T-helper 17 cell (primary cell): ENCODE measurements around the gene ERCC4. TPM values are rescaled to one million over a fixed set of nuclear protein-coding genes. Genes with fewer than 3 reads are reported as not detected.
"Not testable (repeated sequence)": the region's sequence is repeated elsewhere in the genome, so short reads cannot be mapped to it uniquely, and the experiment has no call there.

Experiments used
- ATAC-seq: fragments of 150-1000 bp; cut with Tn5 transposase; 2 replicates; pipeline ENCODE4 v1.10.0; 2021; ENCODE audit warnings: mild to moderate bottlenecking, moderate library complexity
- DNase-seq, 3 donors: peaks; one replicate each; pipeline versions ENCODE4 v3.0.0 to v3.0.0-alpha.2; 2020 to 2021
- H3K9me3 ChIP-seq: one replicate; pipeline ENCODE4 v1.7.0; 2013; ENCODE audit warnings: low read length, mild to moderate bottlenecking; ENCODE audit not compliant: control insufficient read depth, poor library complexity, severe bottlenecking
- H3K27ac Mint-ChIP-seq: one replicate; pipeline ENCODE4 v1.8.0; 2022; ENCODE audit warnings: mild to moderate bottlenecking, moderate library complexity, mixed read lengths
- H3K27me3 Mint-ChIP-seq: one replicate; pipeline ENCODE4 v1.8.0; 2022; ENCODE audit warnings: mixed read lengths
- H3K36me3 Mint-ChIP-seq: one replicate; pipeline ENCODE4 v1.8.0; 2022; ENCODE audit warnings: low read depth, mixed read lengths
- H3K4me1 Mint-ChIP-seq: one replicate; pipeline ENCODE4 v1.8.0; 2022; ENCODE audit warnings: mild to moderate bottlenecking, mixed read lengths
- H3K4me3 Mint-ChIP-seq: one replicate; pipeline ENCODE4 v1.8.0; 2022; ENCODE audit warnings: mild to moderate bottlenecking, moderate library complexity, mixed read lengths
- total RNA-seq, 4 donors: library from RNA in 2 of 4; stranded (reverse) in 2 of 4; gene quantifications; one replicate each; pipeline ENCODE4 v1.2.3 and lab custom pipeline; 2022 to 2026

ERCC4 gene
- total RNA-seq, 2 donors from 2014 or later: 8.7 to 9.9 TPM

GRCh38 chr16:13902052-13902451 is 17.9 kb upstream of the ERCC4 start:
- Mint-ChIP-seq H3K27ac (no peak overlapping the region), H3K4me3 (no peak overlapping the region), H3K36me3 (peaks cover 6% of the 10 kb centered on the region), H3K27me3 (peaks cover 60% of the 10 kb centered on the region), H3K4me1 (no peaks in the 10 kb centered on the region)
- ATAC-seq (no peak), DNase-seq (no peak)
- H3K9me3 ChIP-seq: no peaks in the 10 kb centered on the region

- H3K27ac Mint-ChIP-seq: no peak overlapping the region
- H3K4me1 Mint-ChIP-seq: no peaks in the 10 kb centered on the region
- ATAC-seq: no peak
- no peaks in the 10 kb centered on the region for H3K9me3 ChIP-seq
- DNase-seq: no peak
- H3K4me3 Mint-ChIP-seq: no peak overlapping the region
- peaks cover 59% of the 10 kb centered on the region for H3K27me3 Mint-ChIP-seq
- H3K36me3 Mint-ChIP-seq: peaks cover 6% of the 10 kb centered on the region
Measured at GRCh38 chr16:13902677-13903076, 17.3 kb upstream of the ERCC4 start.

- no peak overlapping the region for H3K27ac Mint-ChIP-seq
- DNase-seq (no peak), ATAC-seq (no peak)
- H3K27me3 Mint-ChIP-seq: peaks cover 63% of the 10 kb centered on the region
- H3K36me3 Mint-ChIP-seq: peaks cover 6% of the 10 kb centered on the region
- H3K9me3 ChIP-seq: no peaks in the 10 kb centered on the region
- no peak overlapping the region for H3K4me3 Mint-ChIP-seq
- H3K4me1 Mint-ChIP-seq: no peaks in the 10 kb centered on the region
Measured at GRCh38 chr16:13904179-13904691, 15.7 kb upstream of the ERCC4 start.

GRCh38 chr16:13904822-13905221 is 15.1 kb upstream of the ERCC4 start:
- H3K27me3 Mint-ChIP-seq: peaks cover 63% of the 10 kb centered on the region
- ATAC-seq, H3K4me1 Mint-ChIP-seq, H3K27ac Mint-ChIP-seq, DNase-seq, H3K9me3 ChIP-seq, H3K4me3 Mint-ChIP-seq, H3K36me3 Mint-ChIP-seq: not testable (repeated sequence)

- H3K9me3 ChIP-seq: no peaks in the 10 kb centered on the region
- H3K27me3 Mint-ChIP-seq: peaks cover 59% of the 10 kb centered on the region
- H3K4me1 Mint-ChIP-seq: no peaks in the 10 kb centered on the region
- peaks cover 6% of the 10 kb centered on the region for H3K36me3 Mint-ChIP-seq
- no peak overlapping the region for H3K27ac Mint-ChIP-seq
- DNase-seq (no peak), ATAC-seq (no peak)
- no peak overlapping the region for H3K4me3 Mint-ChIP-seq
Measured at GRCh38 chr16:13906168-13907089, 13.5 kb upstream of the ERCC4 start.

GRCh38 chr16:13907431-13907830 is 12.5 kb upstream of the ERCC4 start:
- Mint-ChIP-seq H3K27ac (no peak overlapping the region), H3K4me1 (no peaks in the 10 kb centered on the region), H3K4me3 (no peak overlapping the region), H3K36me3 (peaks cover 3% of the 10 kb centered on the region), H3K27me3 (peaks cover 56% of the 10 kb centered on the region)
- H3K9me3 ChIP-seq: no peaks in the 10 kb centered on the region
- no peak for DNase-seq
- no peak for ATAC-seq

GRCh38 chr16:13909069-13909468 is 10.9 kb upstream of the ERCC4 start:
- Mint-ChIP-seq H3K27ac (peak overlapping the region; percentile 30), H3K27me3 (peaks cover 43% of the 10 kb centered on the region)

GRCh38 chr16:13909872-13910303 is 10.1 kb upstream of the ERCC4 start:
- H3K4me1 Mint-ChIP-seq: no peaks in the 10 kb centered on the region
- no peak overlapping the region for H3K27ac Mint-ChIP-seq
- ATAC-seq: no peak
- no peak overlapping the region for H3K4me3 Mint-ChIP-seq
- H3K27me3 Mint-ChIP-seq: peaks cover 49% of the 10 kb centered on the region
- no peaks in the 10 kb centered on the region for H3K9me3 ChIP-seq
- DNase-seq: no peak
- H3K36me3 Mint-ChIP-seq: peaks cover 3% of the 10 kb centered on the region

More at GRCh38 chr16:13909069-13909468, 10.9 kb upstream of the ERCC4 start:
- Mint-ChIP-seq H3K4me1 (no peaks in the 10 kb centered on the region), H3K4me3 (no peak overlapping the region), H3K36me3 (peaks cover 3% of the 10 kb centered on the region)
- no peak for ATAC-seq
- no peaks in the 10 kb centered on the region for H3K9me3 ChIP-seq
- no peak for DNase-seq

- DNase-seq: no peak
- H3K9me3 ChIP-seq: no peaks in the 10 kb centered on the region
- Mint-ChIP-seq H3K27ac (no peak overlapping the region), H3K4me1 (no peaks in the 10 kb centered on the region), H3K4me3 (no peak overlapping the region), H3K36me3 (no peaks in the 10 kb centered on the region), H3K27me3 (peaks cover 38% of the 10 kb centered on the region)
- ATAC-seq: no peak
Measured at GRCh38 chr16:13911306-13911705, 8.6 kb upstream of the ERCC4 start.

GRCh38 chr16:13911871-13912270 is 8.1 kb upstream of the ERCC4 start:
- Mint-ChIP-seq H3K4me1 (no peaks in the 10 kb centered on the region), H3K27me3 (peaks cover 33% of the 10 kb centered on the region), H3K4me3 (no peak overlapping the region), H3K27ac (no peak overlapping the region), H3K36me3 (no peaks in the 10 kb centered on the region)
- ATAC-seq (no peak), DNase-seq (no peak)
- no peaks in the 10 kb centered on the region for H3K9me3 ChIP-seq

GRCh38 chr16:13912891-13913290 is 7.1 kb upstream of the ERCC4 start:
- Mint-ChIP-seq H3K36me3 (no peaks in the 10 kb centered on the region), H3K4me3 (no peak overlapping the region), H3K4me1 (no peaks in the 10 kb centered on the region), H3K27me3 (peaks cover 26% of the 10 kb centered on the region), H3K27ac (no peak overlapping the region)
- ATAC-seq (no peak), DNase-seq (no peak)
- no peaks in the 10 kb centered on the region for H3K9me3 ChIP-seq

- Mint-ChIP-seq H3K27me3 (peaks cover 24% of the 10 kb centered on the region), H3K4me1 (peaks cover 2% of the 10 kb centered on the region), H3K27ac (no peak overlapping the region), H3K4me3 (no peak overlapping the region), H3K36me3 (no peaks in the 10 kb centered on the region)
- DNase-seq (no peak), ATAC-seq (no peak)
- no peaks in the 10 kb centered on the region for H3K9me3 ChIP-seq
Measured at GRCh38 chr16:13913374-13914292, 6.3 kb upstream of the ERCC4 start.

- H3K9me3 ChIP-seq: no peaks in the 10 kb centered on the region
- no peak overlapping the region for H3K4me3 Mint-ChIP-seq
- peaks cover 10% of the 10 kb centered on the region for H3K4me1 Mint-ChIP-seq
- DNase-seq (no peak), ATAC-seq (no peak)
- no peak overlapping the region for H3K27ac Mint-ChIP-seq
- peaks cover 21% of the 10 kb centered on the region for H3K27me3 Mint-ChIP-seq
- H3K36me3 Mint-ChIP-seq: no peaks in the 10 kb centered on the region
Measured at GRCh38 chr16:13915033-13915635, 4.8 kb upstream of the ERCC4 start.
